GM19099 (cell line): ENCODE results near the gene FBXO47.

Experiments used
- POLR2A ChIP-seq: IDR thresholded peaks from 3 replicates; pipeline ENCODE4 v1.6.1; 2011; ENCODE audit warnings: low read depth; ENCODE audit not compliant: insufficient read length; ENCODE audit errors: extremely low read depth

The FBXO47 gene

GRCh38 chr17:38914741-38915638 lies 52.2 kb downstream of the FBXO47 start:
- no peak for TF ChIP-seq POLR2A

GRCh38 chr17:38912221-38912813 lies 54.9 kb downstream of the FBXO47 start:
- no peak for TF ChIP-seq POLR2A

- TF ChIP-seq POLR2A, result no peak
Observed at GRCh38 chr17:38911081-38911730, 56.0 kb downstream of the FBXO47 start.

GRCh38 chr17:38910325-38910724 lies 56.9 kb downstream of the FBXO47 start:
- TF ChIP-seq POLR2A, result no peak

GRCh38 chr17:38908676-38909181 lies 58.5 kb downstream of the FBXO47 start:
- no peak for TF ChIP-seq POLR2A

GRCh38 chr17:38907930-38908675 lies 59.1 kb downstream of the FBXO47 start:
- TF ChIP-seq POLR2A, result no peak

- TF ChIP-seq POLR2A, result no peak
Observed at GRCh38 chr17:38906460-38907228, 60.6 kb downstream of the FBXO47 start.

- no peak for TF ChIP-seq POLR2A
Observed at GRCh38 chr17:38905375-38905774, 61.8 kb downstream of the FBXO47 start.

GRCh38 chr17:38904892-38905291 lies 62.3 kb downstream of the FBXO47 start:
- TF ChIP-seq POLR2A, result no peak

- no peak for TF ChIP-seq POLR2A
Observed at GRCh38 chr17:38903404-38903803, 63.8 kb downstream of the FBXO47 start.

- no peak for TF ChIP-seq POLR2A
Observed at GRCh38 chr17:38900978-38901656, 66.1 kb downstream of the FBXO47 start.

- no peak for TF ChIP-seq POLR2A
Observed at GRCh38 chr17:38899421-38899820, 67.8 kb downstream of the FBXO47 start.

GRCh38 chr17:38898812-38899348 lies 68.3 kb downstream of the FBXO47 start:
- no peak for TF ChIP-seq POLR2A
